ENCODE measurements around the gene PSMA7.

PSMA7 gene

GRCh38 chr20:62143081-62143956 is at the start of gene PSMA7, which contains the start of gene SS18L1:
Gene PSMA7 (minus strand): TSS chr20:62143394. CDS start chr20:62143303, 91 bp downstream.
Gene SS18L1 (plus strand): TSS chr20:62143769. CDS start chr20:62143821, 52 bp downstream.
- peak; percentile 68 for DNase-seq

GRCh38 chr20:62192635-62193034 is 49.4 kb upstream of the PSMA7 start:
- no peak for DNase-seq

GRCh38 chr20:62191781-62192559 is 48.8 kb upstream of the PSMA7 start:
- DNase-seq = no peak

- DNase-seq = no peak
Measured at GRCh38 chr20:62190639-62191411, 47.6 kb upstream of the PSMA7 start.

- DNase-seq = no peak
Measured at GRCh38 chr20:62186887-62187866, 44.0 kb upstream of the PSMA7 start.

GRCh38 chr20:62186096-62186426 is 42.9 kb upstream of the PSMA7 start:
- DNase-seq = no peak

GRCh38 chr20:62183426-62184142 is 40.4 kb upstream of the PSMA7 start:
- no peak for DNase-seq

- peak; percentile 90 for DNase-seq
Measured at GRCh38 chr20:62182469-62183425, 39.6 kb upstream of the PSMA7 start, which contains the start of gene MTG2. Gene MTG2 (plus strand): TSS chr20:62183028. CDS start chr20:62193421, 10,393 bp downstream.

- no peak for DNase-seq
Measured at GRCh38 chr20:62181808-62182207, 38.6 kb upstream of the PSMA7 start.

GRCh38 chr20:62179162-62179504 is 35.9 kb upstream of the PSMA7 start:
- no peak for DNase-seq

- peak; percentile 63 for DNase-seq
Measured at GRCh38 chr20:62178316-62179161, 35.3 kb upstream of the PSMA7 start.

GRCh38 chr20:62177307-62177706 is 34.1 kb upstream of the PSMA7 start:
- DNase-seq = no peak

- DNase-seq = no peak
Measured at GRCh38 chr20:62176866-62177265, 33.7 kb upstream of the PSMA7 start.

GRCh38 chr20:62175711-62176110 is 32.5 kb upstream of the PSMA7 start:
- DNase-seq = no peak

GRCh38 chr20:62174870-62175624 is 31.9 kb upstream of the PSMA7 start:
- DNase-seq = no peak

- DNase-seq = no peak
Measured at GRCh38 chr20:62174021-62174804, 31.0 kb upstream of the PSMA7 start.

- DNase-seq = no peak
Measured at GRCh38 chr20:62172666-62173065, 29.5 kb upstream of the PSMA7 start.
